Activated gamma-delta T cell treated with Interleukin-2 at 50 U/mL for 16 hours (primary cell): ENCODE data around the gene ARFGAP2.

ENCODE experiments used
- DNase-seq: peaks from one replicate; pipeline ENCODE4 v3.0.0-alpha.2; 2020

The ARFGAP2 gene

DNA sequence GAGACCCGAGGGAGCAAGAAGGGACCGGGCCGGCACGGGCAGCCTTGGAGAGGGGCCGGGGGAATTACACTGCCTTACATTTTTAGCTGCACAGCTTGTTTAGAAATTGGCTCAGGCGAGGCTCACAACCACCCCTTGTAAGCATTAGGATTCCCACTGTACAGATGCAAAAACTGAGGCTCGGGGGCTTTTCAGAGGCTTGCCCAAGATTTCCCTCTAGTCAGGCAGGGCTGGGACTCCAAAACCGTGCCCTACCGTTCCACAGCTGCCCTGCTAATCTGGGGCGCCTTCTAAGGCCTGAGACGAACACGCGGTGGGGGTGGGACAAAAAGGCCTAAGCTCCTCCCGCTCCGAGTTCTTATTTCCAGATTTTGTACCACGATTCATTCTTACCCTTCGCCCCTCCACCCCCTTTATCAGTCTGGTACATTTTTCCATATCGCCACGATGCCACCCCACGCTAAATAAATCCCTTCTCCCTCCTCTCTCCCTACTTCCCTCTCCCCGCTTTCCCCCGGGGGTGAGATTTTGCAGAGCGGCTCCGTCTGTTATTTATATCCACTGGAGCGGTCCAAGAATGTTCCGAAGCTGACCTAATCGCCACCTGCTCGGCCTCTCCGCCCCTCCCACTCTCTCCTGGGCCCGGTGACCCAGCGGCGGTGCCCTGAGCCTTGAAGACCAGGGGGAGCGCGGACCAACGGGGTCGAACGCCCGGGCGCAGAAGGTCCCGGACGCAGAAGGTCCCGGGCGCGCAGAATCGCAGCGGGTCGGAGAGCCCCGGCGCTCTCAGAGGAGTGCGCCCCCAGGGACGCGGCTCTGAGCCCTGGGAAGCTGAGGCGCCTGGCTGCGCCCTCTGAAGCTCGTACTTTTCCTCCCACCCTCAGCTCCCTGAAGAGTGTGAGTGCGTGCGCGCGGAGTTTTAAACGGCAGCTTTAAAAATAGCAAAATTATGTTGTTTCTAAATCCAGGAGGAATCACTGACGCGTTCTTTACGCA lies 10.3 kb upstream of the ARFGAP2 start:
- DNase-seq = no peak

DNA sequence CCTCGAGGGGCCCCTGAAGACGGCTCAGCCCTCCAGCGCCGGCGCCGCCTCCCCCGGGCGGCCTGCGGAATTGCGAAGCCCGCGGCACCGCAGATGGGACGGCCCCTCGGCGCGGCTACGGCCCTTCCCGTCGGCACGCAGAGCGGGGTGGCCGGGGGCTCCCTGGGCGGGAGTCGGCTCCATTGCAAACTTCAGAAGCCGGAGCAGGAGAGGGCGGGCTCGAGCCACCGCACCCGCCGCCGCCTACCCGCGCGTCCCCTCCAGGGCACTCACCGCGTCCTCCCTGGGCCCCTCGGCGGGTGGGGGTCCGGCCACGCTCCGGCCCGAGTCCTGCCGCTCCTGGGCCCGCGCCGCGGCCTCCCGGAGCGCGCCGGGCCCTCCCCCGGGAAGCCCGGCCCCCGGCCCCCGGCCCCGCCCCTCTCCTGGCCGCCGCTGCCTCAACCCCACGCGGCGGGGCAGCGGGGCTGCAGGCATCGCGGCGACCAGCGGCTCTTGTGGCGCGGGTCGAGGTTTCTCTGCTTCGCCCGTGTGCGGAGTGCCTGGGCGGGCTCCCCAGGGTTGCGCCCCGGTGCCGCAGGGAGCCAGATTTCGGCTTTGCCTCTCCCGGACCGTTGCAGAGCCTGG lies 9.5 kb upstream of the ARFGAP2 start, which contains the start of gene PACSIN3:
TSS of gene PACSIN3 (minus strand) at position 359 of the 624 bp plus-strand sequence. CDS start 3,707 bp downstream, outside the sequence.
- DNase-seq = peak; percentile 24

DNA sequence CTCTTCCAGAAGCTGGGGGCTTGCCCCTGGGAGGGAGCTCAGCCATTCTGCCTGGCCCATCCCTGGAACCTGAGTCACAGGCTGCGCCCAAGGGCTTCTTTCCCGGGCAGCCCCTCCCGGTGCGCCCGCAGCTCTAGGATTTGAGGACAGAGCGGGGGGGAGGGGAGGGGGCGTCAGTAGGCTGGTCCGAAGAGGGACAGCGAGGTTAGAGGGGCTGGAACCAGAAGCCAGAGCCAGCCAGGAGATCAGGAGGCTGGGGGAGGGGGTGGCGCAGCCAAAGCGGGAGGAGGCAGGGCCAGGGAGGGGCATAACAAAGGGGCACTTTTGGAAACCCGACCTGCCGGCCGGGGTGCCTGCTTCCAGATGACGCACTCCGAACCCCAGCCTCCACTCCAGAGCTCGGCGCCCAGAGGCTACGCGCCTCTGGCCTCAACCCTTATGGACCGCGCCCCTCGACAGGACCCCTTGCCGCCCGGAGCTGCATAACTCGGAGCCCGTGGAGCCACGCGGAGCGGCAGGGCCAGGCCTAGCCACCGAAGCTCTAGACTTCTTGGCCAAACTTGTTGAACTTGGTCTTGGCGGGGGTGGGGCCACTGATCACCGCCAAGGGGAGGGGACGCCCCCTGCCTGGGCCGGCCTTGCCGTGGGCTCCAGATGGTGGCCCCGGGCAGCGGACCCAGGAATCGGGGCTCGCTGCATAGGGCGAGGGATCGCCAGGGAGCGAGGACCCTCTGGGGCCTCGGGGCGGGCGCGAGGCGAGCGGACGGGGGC lies 8.8 kb upstream of the ARFGAP2 start:
- DNase-seq = no peak

DNA sequence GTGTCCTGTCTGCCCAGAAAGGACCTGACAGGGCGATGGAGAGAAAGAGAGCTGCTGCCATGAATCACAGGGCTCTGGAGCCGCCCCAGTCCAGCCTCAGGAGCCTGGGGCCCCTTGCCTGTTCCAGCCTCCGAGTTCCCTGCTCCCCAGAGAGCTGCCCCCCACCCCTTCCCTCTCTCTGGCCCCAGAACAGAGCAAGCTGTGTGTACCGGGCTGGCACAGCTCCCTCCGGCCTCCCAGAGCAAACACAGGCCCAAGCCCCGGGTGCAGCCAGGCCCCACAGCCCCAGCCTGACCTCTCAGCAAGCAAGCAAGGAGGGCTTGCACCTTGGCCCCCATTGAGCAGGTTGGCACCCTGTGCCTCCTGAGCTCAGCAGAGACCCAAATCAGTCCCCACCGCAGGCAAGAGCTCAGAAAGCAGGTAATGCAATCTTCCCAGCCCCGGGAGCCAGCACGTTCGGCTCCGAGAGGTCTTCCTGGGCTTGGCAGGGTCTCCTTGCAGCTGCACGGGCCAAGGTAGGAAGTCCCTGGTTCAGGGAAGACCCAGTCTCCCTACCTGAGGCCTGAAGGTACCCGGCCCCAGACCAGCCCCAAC lies 8.1 kb upstream of the ARFGAP2 start:
- no peak for DNase-seq

DNA sequence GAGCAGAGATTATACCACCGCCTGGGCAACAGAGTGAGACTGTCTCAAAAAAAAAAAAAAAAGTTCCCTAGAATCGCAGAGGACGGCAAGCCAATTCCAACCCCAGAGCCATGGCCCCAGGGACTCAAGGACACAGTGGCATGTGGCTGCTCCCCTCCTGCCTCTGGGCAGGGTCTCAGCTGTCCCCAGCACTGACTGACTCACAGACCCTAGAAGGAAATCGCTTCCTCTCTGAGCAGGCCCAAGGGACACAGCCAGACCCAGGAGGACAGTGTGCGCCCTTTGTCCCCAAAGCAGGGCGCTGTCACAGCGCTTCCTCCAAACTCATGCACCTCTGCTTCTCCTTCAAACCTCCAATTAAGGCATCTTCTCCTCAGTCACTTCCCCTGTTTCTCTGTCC lies 7.3 kb upstream of the ARFGAP2 start:
- no peak for DNase-seq

DNA sequence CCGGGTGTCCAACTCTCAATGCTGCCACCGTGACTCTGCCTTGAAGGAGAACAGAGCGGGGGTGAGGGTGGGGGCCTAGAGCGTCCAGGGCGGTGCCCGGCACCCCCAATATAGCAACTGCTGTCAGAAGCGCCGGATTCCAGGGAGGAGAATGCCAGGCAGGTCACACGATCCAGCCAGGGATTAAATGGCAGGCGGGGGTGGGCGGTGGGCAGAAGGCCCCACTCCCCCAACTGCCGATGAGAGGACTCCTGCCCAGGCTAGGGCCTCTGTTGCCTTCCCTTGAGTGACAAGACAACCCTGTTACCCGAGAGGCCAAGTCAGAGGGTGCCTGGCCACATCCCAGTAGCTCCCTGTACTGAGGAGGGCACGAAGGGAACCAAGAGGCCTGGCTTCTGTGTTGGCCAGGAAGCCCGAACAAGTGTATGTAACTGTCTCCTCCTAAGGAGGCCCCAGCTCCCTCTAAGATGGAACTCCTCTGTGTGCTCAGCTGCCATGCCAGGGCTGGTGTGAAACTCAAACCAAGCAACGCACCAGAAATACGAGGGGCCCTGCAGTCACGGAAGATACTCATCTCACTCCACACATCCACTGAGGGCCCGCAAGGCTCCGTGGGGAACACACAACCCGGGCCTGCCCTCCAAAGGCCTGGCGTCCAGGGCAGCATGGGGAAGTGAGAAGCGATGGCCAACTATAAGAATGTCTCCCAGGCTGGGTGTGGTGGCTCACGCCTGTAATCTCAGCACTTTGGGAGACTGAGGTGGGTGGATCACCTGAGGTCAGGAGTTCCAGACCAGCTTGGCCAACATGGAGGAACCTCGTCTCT lies 6.6 kb upstream of the ARFGAP2 start:
- DNase-seq = no peak

DNA sequence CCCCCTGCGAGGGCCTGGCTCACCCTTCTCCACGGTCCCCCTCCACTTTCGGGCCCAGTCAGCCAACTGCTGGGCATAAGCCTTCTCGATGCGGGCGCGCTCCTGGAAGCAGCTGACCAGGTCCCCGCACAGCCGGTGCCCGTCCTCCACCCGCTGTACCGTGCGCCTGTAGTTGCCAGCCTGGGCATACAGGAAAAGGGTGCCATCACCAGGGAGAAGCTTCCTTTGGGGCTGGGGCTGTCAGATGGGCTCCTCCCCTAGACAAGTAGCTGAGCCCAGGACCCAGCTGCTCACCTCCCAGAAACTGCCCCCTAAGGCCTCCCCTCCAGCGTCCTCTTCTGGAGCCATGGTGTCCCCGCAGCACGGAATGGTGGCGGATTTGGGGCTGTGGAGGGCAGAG lies 5.7 kb upstream of the ARFGAP2 start:
- DNase-seq = no peak

DNA sequence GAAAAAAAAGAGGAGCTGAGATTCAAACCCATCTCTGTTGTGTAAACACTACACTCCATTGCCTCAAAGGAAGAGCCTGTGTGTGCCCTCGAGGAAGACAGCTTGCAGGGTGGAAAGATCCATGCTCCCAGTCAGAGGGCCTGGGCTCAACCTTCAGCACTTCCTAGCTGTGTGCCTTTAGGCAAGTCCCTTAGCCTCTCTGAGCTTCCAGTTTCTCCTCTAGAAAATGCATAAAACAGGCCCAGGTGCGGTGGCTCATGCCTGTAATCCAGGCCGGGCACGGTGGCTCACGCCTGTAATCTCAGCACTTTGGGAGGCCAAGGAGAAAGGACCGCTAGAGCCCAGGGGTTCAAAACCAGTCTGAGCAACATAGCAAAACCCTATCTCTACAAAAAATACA lies 4.6 kb upstream of the ARFGAP2 start:
- DNase-seq = no peak

DNA sequence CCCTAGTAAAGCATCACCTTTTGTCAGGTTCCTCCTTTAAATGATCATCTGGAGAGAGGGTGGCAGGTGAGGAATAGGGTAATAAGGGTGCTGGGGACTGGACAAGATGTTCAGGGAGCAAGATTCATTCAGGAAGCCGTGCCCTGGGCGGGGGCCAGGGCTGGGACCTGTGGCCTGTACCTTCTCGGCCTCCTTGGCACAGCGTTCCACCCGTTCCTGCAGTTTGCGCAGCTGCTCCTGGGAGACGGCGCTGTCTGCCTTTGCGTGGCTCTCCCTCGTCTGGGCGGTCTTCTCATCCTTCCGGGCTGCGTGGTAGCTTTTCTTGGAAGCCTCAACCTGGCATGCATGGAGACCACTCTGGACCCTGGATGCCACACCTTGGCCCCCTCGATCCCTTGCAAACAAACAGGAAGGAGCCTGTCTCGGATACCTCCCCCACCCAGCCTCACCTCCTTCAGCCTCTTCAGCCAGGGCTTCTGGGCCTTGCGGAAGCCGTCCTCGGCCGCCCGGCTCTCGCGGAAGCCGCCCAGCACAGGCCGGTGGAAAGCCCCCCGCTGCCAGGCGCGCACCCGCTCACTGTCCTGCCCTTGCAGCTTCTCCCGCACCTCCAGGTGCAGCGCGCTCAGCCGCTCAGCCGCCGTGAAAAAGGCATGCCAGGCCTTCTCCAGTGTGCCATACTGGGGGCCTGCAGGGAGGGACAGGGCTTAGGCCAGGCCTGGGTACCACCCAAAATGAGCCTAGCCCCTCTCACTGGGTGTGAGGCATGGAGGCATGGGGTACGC lies 3.5 kb upstream of the ARFGAP2 start:
- DNase-seq = no peak

DNA sequence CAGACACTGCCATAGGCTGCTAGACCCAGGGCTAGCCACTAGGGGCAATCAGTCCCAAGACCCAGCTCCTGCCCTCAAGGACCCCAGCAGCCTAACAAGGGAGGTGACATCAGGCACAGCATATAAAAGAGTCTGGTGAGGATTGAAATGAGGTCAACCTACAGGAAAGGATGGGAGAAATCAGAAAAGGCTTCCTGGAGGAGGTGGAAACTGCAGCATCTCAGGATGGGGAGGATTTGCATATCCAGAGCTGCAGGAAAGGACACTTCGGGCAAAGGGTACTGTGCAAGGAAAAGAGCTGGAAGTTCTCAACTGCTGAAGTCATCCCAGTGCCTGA lies 2.9 kb upstream of the ARFGAP2 start:
- DNase-seq = peak; percentile 22

DNA sequence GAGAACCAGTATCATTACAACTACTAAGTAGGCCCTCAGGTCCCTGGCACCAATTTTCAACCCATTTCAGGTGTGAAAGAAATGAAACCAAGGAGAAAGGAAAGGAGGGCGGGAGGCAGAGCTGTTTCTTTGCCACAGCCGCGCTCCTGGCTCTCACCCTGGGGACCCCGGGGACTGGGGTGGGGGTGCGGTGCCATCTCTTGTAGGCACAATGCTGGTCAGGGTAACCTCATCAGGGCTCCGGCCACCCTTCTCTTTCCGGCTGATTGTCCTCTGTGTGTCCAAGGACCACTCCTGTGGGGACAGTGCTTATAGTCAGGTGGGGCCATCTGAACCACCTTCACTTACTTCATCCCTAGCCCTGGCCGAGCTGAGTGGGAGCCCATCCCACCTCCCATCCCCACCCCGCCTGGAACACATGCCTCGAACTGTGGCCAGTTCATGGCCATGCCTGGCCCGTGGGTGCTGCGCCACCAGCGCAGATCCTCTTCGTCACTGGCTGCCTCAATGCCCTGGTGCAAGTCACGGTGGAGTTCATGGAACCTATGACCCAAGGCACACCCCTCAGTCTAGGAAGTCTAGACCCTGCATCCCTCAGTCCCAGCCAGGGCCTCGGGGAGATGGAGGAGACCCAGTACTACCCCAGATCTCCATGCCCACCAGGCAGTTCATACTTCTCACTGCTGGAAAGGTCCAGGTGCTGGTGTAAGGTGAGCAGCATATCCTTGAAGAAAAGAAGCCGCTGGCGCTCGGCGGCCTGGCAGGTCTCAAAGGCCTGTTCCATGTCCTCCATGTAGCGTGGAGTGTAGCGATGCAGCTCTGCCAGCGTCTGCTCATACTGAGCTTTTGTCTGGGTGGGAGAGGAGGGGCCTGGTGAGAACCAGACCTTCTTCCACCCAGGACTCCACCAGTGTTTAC lies 2.3 kb upstream of the ARFGAP2 start:
- no peak for DNase-seq

DNA sequence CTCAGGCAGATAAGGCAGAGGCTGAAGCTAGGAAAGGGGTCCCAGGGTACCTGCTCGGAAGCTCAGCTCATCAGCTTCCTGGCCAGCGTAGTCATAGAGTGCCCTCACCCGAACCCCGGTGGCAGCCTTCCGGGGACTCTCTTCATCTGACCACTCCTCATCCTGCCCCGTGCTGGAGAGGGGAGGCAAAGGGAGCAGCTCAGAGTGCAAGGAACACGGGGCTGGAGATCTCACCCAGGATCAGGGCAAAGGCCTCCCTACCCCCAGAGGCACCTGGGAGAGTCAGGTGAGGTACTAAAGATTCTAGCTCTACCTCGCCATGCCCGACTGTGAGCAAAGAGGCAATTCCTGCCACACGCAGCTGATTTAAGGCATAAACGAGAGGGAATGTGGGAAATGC lies 1.6 kb upstream of the ARFGAP2 start:
- no peak for DNase-seq

DNA sequence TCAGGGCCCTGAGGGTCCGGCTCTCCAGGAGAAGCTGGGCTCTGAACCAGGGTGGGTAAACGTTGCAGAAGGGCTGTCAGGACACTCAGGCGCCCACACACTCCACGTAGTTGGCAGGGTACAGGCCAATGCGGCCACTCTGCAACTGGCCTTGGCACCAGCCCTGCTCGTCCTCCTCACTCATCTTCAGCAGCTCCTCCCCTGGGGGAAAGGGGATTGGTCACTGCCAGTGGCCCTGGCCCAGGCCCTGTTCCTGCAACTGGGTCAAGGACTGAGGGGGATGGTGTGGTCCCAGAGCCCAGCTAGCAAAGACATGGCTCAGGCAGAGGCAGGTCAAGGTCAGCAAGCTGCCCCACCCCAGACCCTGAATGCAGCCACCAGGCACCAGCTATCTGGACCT lies 1.2 kb upstream of the ARFGAP2 start:
- no peak for DNase-seq

DNA sequence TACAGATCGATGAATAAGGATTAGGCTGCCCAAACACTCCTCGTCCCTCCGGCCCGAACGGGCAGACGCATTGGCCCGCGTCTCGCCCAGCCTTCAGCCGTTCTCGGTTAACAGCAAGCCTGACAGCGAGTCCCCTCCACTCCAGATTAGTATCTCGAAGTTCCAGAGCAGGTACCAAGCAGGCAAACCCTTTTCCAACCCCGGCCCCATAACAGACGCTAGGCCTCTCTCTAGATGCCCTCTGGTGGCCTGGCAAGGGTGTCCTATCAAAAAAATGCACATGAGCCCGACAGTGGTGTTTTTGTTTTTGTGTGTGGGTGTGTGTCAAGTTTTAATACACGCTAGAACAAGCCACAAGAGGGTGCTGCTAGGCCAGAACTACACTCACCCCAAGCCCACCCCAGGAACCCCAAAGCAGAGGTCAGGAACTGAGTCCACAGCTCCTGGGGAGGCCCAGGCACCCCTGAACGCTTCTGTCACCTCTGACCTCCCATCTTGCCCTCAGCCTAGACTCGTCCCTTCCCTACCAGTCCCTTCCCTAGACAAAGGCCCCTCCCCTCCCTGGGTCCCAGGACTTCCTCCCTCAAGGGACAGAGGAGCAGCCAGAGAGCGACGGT lies 658 bp upstream of the ARFGAP2 start:
- peak; percentile 75 for DNase-seq

DNA sequence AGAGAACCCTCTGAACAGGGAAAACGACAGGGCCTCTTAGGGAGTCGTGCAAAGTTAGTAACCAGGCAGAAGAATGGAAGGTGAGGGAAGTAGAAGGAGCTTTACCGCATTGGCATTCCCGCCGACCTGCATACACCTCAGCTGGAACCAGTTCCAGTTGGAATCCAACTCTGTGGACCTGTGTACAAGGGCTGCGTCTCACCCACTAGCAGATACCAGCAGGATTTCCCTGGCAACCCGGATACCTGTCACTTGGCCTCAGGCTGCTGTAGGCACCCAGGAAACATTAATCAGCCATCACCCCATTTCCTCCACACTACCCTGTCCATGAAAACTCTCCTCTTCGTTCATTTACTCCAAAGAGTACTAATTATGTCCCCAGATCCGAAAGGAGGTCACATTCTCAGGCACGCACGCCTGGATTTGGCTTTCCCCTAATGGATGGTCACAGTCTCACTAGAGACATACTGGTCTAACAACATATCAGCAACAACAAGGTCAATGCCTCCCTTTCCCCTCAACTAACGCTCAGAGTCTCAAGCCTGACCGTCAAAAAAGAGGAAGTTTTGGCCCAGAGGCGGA lies 842 bp downstream of the ARFGAP2 start:
- no peak for DNase-seq

DNA sequence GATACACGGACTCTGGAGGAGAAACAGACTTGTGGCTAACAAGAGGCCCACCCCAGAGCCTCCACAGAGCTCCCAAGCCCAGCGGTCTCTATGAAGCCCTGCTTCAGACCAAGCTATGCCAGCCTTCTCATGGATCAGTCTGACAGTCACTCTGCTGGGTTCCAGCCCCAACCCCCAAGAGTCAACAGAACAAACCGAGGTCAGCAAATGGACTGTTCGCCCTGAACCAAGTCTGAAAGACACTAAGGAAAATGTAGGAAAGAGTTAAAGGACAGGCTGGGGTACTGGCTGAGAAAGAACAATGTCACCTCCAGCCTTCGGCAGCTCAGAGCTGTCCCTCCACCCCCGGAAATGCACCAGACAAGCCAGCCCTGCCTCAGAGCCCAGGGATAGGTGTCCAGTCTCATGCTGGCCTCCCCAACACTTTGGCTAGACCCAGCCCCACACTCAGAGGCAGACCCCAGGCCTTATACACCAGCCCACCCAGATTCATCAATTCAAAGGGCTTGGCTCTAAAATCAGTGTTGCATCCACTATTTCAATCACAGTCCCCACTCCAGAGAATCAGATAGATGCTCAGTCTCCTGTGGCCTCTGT lies 3.8 kb downstream of the ARFGAP2 start:
- DNase-seq = no peak

DNA sequence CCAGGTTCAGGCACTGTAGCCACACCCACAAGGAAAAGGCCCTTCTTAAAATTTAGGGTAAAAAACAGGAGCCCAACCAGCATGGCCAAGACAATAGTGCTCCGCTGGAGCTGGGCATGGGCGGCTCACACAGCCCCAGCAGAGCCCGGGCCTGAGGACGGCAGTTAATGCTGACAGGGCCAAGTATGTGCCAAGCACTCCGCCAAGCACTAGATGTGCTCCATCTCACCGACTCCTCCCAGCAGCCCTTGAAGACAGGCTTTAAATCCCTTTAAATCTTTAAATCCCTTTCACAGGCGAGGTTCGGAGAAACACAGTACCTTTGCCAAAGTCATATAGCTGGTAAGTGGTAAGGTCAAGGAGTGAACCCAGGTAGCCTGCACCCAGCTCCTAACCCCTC lies 4.8 kb downstream of the ARFGAP2 start:
- no peak for DNase-seq

DNA sequence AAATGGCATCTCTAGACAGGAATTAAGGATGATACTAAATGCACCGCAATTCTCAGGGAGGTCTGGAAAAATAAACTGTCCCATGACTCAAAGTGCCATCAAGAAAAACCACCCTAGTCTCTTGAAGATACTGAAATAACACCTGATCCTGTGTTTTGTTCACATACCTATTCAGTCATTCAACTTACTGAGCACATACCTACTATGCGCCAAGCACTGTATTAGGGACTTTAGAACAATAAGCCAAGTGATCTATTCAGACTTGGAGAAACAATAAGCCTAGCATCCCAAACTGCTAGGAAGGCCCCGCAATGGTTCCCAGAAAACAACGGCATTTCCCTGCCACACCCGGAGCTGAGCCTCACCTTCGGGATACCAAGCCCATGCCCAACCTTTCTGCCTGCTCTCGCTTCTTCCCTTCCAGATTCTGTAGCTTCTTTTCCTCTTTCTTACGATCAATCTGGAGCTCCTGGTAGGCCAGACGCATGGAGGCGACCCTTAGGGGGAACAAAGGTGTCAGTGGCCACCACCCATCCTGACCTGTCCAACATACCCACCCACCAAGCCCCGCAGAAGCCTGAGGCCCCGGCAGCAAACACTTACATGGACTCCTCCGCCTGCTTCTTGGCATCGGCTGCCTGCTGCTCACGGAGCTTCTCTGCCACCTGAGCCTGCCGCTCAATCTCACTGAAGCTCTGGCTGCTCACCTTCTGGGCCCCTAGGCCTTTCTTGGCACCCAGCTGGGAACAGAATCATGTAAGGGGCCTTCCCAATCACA lies 5.4 kb downstream of the ARFGAP2 start:
- DNase-seq = no peak
